K562 (cell line): ENCODE measurements around the gene METAP1. TPM values are rescaled to one million over a fixed set of nuclear protein-coding genes. Genes with fewer than 3 reads are reported as not detected.

ENCODE experiments used
- ATAC-seq: fragments of 200-7000 bp; cut with Tn5 transposase; 3 replicates; pipeline ENCODE4 v1.9.1; 2020; ENCODE audit warnings: moderate library complexity
- BruUV-seq: library from RNA; stranded (reverse); fragments of 400-500 nt; replicated peaks from 2 replicates; lab custom pipeline; 2021; lab: Mats Ljungman, UMichigan
- CTCF ChIA-PET: fragments of 300-600 bp; formaldehyde crosslinking; extraction: SDS; loops from one replicate; lab custom pipeline; 2021; ENCODE audit warnings: low intra/inter-chr PET ratio; lab: Yijun Ruan, JAX
- POLR2A ChIA-PET: fragments of 300-600, 350-650 bp; sonication (Branson Sonifier 250); formaldehyde crosslinking; extraction: SDS; loops from one replicate; lab custom pipeline; 2021; ENCODE audit warnings: antibody characterized with exemption, inconsistent platforms; lab: Yijun Ruan, JAX
- DNase-seq, 4 experiments: peaks; one replicate each; pipeline versions ENCODE4 v3.0.0 to v3.0.0-alpha.2; 2011 to 2018; ENCODE audit warnings: low spot score in 3 of 4, mixed read lengths in 3 of 4; ENCODE audit errors: extremely low read depth in 1 of 4
- FAIRE-seq: peaks from 2 replicates; lab custom pipeline; 2011; peaks lifted over from hg19 to GRCh38; lab: Jason Lieb, UNC
- H2AFZ ChIP-seq: 2 replicates; pipeline ENCODE4 v1.6.0; 2011; ENCODE audit warnings: low read depth, low read length, control low read depth, inconsistent platforms
- H3K27ac ChIP-seq: fragments of 200-600 bp; 3 replicates; pipeline ENCODE4 v1.8.0; 2011; ENCODE audit warnings: low read depth, mild to moderate bottlenecking, control low read depth, inconsistent platforms, low read length, moderate library complexity, mixed read lengths; ENCODE audit errors: extremely low read depth
- H3K27me3 ChIP-seq, 2 experiments: fragments of 300-600 bp in 1 of 2; 2 replicates in 1 of 2; 3 replicates in 1 of 2; pipeline versions ENCODE4 v1.6.0 to v1.8.0; 2011; ENCODE audit warnings: inconsistent platforms in 2 of 2, low read length in 2 of 2, mild to moderate bottlenecking in 1 of 2, mixed read lengths in 1 of 2, moderate library complexity in 1 of 2; ENCODE audit not compliant: control insufficient read depth in 2 of 2, insufficient read depth in 2 of 2
- H3K36me3 ChIP-seq: fragments of 300-600 bp; 3 replicates; pipeline ENCODE4 v1.8.0; 2011; ENCODE audit warnings: mild to moderate bottlenecking, low read length, inconsistent platforms; ENCODE audit not compliant: control insufficient read depth, insufficient read depth
- H3K4me1 ChIP-seq, 2 experiments: fragments of 200-600 bp in 1 of 2; replicated peaks in 1 of 2; 2 replicates in 1 of 2; 3 replicates in 1 of 2; pipeline versions ENCODE4 v1.5.1 to v1.8.0; 2011; ENCODE audit warnings: inconsistent platforms in 2 of 2, low read length in 2 of 2, mild to moderate bottlenecking in 1 of 2, mixed read lengths in 1 of 2, moderate library complexity in 1 of 2; ENCODE audit not compliant: control insufficient read depth in 2 of 2, insufficient read depth in 2 of 2
- H3K4me2 ChIP-seq: 2 replicates; pipeline ENCODE4 v1.6.1; 2011; ENCODE audit warnings: low read length, control low read depth, inconsistent platforms, mixed read lengths; ENCODE audit not compliant: insufficient read depth
- H3K4me3 ChIP-seq: fragments of 200-600 bp; sonication (generic), shearing (Covaris generic); 2 replicates; pipeline ENCODE4 v1.5.1; 2016; ENCODE audit warnings: control low read depth, inconsistent platforms
- H3K79me2 ChIP-seq: fragments of 200-600 bp; 3 replicates; pipeline ENCODE4 v1.8.0; 2011; ENCODE audit warnings: low read length, inconsistent platforms; ENCODE audit not compliant: control insufficient read depth, insufficient read depth
- H3K9ac ChIP-seq, 2 experiments: 2 replicates each; pipeline versions ENCODE4 v1.6.0 to v1.6.1; 2011; ENCODE audit warnings: low read depth in 2 of 2, low read length in 2 of 2, control low read depth in 1 of 2, inconsistent platforms in 1 of 2, mild to moderate bottlenecking in 1 of 2, mixed read lengths in 1 of 2; ENCODE audit not compliant: insufficient read depth in 1 of 2
- H3K9me1 ChIP-seq: one replicate; pipeline ENCODE4 v1.6.0; 2011; ENCODE audit warnings: inconsistent platforms, mild to moderate bottlenecking, low read length, moderate library complexity; ENCODE audit not compliant: control insufficient read depth, insufficient read depth
- H3K9me3 ChIP-seq: replicated peaks from 2 replicates; pipeline ENCODE4 v1.5.1; 2011; ENCODE audit warnings: low read depth, low read length, inconsistent platforms; ENCODE audit not compliant: control insufficient read depth, insufficient read depth
- H4K20me1 ChIP-seq: replicated peaks from 2 replicates; pipeline ENCODE4 v1.6.1; 2011; ENCODE audit warnings: low read length, inconsistent platforms, mixed read lengths; ENCODE audit not compliant: control insufficient read depth, insufficient read depth
- SREBF2 ChIP-seq: sonication (generic); formaldehyde crosslinking; IDR thresholded peaks from 2 replicates; pipeline ENCODE4 v1.4.0; 2020; ENCODE audit warnings: mild to moderate bottlenecking, missing genetic modification reagents
- SRSF1 ChIP-seq: fragments of 200-400 bp; formaldehyde crosslinking; IDR thresholded peaks from 2 replicates; pipeline ENCODE4 v1.6.1; 2017; ENCODE audit warnings: mild to moderate bottlenecking, low read depth, low read length, moderate library complexity
- ZFP30 ChIP-seq: fragments of 250-450 bp; sonication (Bioruptor Pico); IDR thresholded peaks from 2 replicates; pipeline ENCODE4 v1.8.0; 2022; ENCODE audit warnings: moderate library complexity, mild to moderate bottlenecking, inconsistent platforms, borderline replicate concordance
- WGBS: fragments of 100-300 bp; shearing (Covaris generic); methylation state at CpG from one replicate; pipeline ENCODE4 v1.1.6; 2016; ENCODE audit warnings: low coverage, mixed read lengths; ENCODE audit not compliant: insufficient coverage; ENCODE audit errors: missing lambda C conversion rate; 5-methylcytosine and 5-hydroxymethylcytosine counted together
- in situ Hi-C: fragments of 300-500 bp; cut with MboI; formaldehyde crosslinking; loops from 4 replicates; pipeline ENCODE4 v1.15.0; 2018; ENCODE audit warnings: inconsistent platforms, mixed read lengths
- intact Hi-C: fragments of 100-400 bp; cut with micrococcal nuclease; formaldehyde crosslinking; loops from 2 replicates; pipeline ENCODE4 v1.14.2; 2022
- polyA plus RNA-seq, 8 experiments: library from polyadenylated mRNA; depleted of rRNA in 4 of 8; stranded (reverse) in 5 of 8; unstranded in 3 of 8; fragments of >200 nt; fragmentation: Nextera tagmentation in 2 of 8; fragmentation: Illumina TruSeq in 1 of 8; extraction: Ambion mirVana in 2 of 8; extraction: Trizol in 1 of 8; gene quantifications; 2 replicates each; pipeline versions ENCODE4 v1.2.1 to v1.2.3, GENCODE V29; 2011 to 2014; ENCODE audit warnings: inconsistent platforms in 1 of 8, missing spikeins in 1 of 8
- total RNA-seq, 7 experiments: library from RNA; depleted of rRNA in 6 of 7; stranded (reverse); fragments of >200 nt in 6 of 7; fragmentation: Illumina TruSeq in 2 of 7; extraction: Trizol in 2 of 7; gene quantifications; 2 replicates each; pipeline versions ENCODE4 v1.2.1 to v1.2.3, GENCODE V29; 2011 to 2021; ENCODE audit warnings: low replicate concordance in 1 of 7
- TF ChIP-seq, protein P1 (sequence below): sonication (generic); IDR thresholded peaks from 2 replicates; pipeline ENCODE4 v1.6.1; 2016
- TF ChIP-seq, protein P2 (sequence below): sonication (generic); formaldehyde crosslinking; IDR thresholded peaks from 2 replicates; pipeline ENCODE4 v1.8.1; 2023; ENCODE audit warnings: mild to moderate bottlenecking, missing genetic modification reagents
- TF ChIP-seq, protein P3 (sequence below): fragments of 250-450 bp; sonication (Bioruptor Pico); IDR thresholded peaks from 2 replicates; pipeline ENCODE4 v1.4.0; 2020; ENCODE audit warnings: mild to moderate bottlenecking, moderate library complexity

The METAP1 gene
- total and polyA plus RNA-seq, 9 of the 15 experiments (the other 6 are each of a cell fraction or from before 2014, with no cell fraction given): 31.4 to 77.6 (median 59.5) TPM

DNA sequence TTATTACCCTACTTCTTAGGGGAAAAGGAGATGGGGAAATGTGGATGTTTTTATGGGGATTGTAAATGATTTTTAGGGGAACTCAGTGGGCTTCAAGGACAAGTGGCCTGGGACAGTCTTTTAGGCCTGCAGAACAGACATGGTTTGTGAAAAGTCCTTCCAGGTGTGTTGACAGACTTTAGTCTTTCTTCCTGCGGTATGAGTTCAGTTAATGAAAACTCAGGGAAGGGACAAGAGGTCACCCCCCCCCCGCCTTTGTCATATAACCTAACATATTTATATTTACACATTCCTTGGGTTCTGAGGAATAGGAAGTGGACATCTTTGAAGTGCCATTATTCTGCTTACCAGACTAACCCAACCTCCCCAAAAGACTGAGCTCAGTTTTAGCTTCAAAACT lies 31.8 kb downstream of the METAP1 start:
- POLR2A ChIA-PET: interaction anchor here (0.6 to 0.8 kb wide), 2 partner anchors 25 to 716 kb away, joined by 3 read pairs; no protein-coding TSS in a partner anchor
- in situ Hi-C loops: no loop called here
- Histone ChIP-seq H3K9ac (no peak overlapping the region), H3K79me2 (peaks cover 98% of the 10 kb centered on the region), H3K4me3 (no peak overlapping the region), H3K27me3 (no peaks in the 10 kb centered on the region), H3K36me3 (peaks cover 30% of the 10 kb centered on the region), H3K4me2 (no peak overlapping the region), H4K20me1 (peaks cover 17% of the 10 kb centered on the region; the same call in 1 of the 2 replicates)
- intact Hi-C loops: no loop called here
- no peak for ATAC-seq
- TF ChIP-seq, protein P1, sequence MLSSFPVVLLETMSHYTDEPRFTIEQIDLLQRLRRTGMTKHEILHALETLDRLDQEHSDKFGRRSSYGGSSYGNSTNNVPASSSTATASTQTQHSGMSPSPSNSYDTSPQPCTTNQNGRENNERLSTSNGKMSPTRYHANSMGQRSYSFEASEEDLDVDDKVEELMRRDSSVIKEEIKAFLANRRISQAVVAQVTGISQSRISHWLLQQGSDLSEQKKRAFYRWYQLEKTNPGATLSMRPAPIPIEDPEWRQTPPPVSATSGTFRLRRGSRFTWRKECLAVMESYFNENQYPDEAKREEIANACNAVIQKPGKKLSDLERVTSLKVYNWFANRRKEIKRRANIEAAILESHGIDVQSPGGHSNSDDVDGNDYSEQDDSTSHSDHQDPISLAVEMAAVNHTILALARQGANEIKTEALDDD: peak; percentile 32; the same call in 1 of the 2 replicates
- no peak for TF ChIP-seq ZFP30
- TF ChIP-seq SRSF1: no peak
- TF ChIP-seq SREBF2 (CRISPR knock-in tag): no peak
- TF ChIP-seq, protein P2, sequence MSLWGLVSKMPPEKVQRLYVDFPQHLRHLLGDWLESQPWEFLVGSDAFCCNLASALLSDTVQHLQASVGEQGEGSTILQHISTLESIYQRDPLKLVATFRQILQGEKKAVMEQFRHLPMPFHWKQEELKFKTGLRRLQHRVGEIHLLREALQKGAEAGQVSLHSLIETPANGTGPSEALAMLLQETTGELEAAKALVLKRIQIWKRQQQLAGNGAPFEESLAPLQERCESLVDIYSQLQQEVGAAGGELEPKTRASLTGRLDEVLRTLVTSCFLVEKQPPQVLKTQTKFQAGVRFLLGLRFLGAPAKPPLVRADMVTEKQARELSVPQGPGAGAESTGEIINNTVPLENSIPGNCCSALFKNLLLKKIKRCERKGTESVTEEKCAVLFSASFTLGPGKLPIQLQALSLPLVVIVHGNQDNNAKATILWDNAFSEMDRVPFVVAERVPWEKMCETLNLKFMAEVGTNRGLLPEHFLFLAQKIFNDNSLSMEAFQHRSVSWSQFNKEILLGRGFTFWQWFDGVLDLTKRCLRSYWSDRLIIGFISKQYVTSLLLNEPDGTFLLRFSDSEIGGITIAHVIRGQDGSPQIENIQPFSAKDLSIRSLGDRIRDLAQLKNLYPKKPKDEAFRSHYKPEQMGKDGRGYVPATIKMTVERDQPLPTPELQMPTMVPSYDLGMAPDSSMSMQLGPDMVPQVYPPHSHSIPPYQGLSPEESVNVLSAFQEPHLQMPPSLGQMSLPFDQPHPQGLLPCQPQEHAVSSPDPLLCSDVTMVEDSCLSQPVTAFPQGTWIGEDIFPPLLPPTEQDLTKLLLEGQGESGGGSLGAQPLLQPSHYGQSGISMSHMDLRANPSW: no peak
- TF ChIP-seq, protein P3, sequence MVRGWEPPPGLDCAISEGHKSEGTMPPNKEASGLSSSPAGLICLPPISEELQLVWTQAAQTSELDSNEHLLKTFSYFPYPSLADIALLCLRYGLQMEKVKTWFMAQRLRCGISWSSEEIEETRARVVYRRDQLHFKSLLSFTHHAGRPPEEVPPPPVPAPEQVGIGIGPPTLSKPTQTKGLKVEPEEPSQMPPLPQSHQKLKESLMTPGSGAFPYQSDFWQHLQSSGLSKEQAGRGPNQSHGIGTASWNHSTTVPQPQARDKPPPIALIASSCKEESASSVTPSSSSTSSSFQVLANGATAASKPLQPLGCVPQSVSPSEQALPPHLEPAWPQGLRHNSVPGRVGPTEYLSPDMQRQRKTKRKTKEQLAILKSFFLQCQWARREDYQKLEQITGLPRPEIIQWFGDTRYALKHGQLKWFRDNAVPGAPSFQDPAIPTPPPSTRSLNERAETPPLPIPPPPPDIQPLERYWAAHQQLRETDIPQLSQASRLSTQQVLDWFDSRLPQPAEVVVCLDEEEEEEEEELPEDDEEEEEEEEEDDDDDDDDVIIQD (CRISPR knock-in tag): no peak
- TF ChIP-seq, all 486 proteins: peak for 1
- Histone ChIP-seq H3K9me1 (no peaks in the 10 kb centered on the region), H3K4me1 (peaks cover 3 to 50% of the 10 kb centered on the region in 2 experiments; a peak in 4 of 5 replicates), H3K27ac (no peak overlapping the region; the same call in 2 of the 3 replicates), H2AFZ (no peak overlapping the region), H3K9me3 (peaks cover 6% of the 10 kb centered on the region)
- DNase-seq (no peak), FAIRE-seq (no peak)
- WGBS: 15% methylated on average over 2 of the region's 2 CpGs
- BruUV-seq: no TSS peak
- CTCF ChIA-PET: no interaction called here
